Adrenal gland (tissue), 5 donors: ENCODE measurements around the gene TES.

Experiments
- POLR2A ChIP-seq, 2 donors: fragments of 450-650 bp; IDR thresholded peaks; one replicate each; pipeline ENCODE4 v1.6.1; 2017; ENCODE audit warnings: antibody characterized with exemption in 2 of 2, mild to moderate bottlenecking in 2 of 2, moderate library complexity in 1 of 2
- TF ChIP-seq, protein P1 (sequence below), 6 experiments: fragments of 450-650 bp in 4 of 6; fragments of 200-600 bp in 2 of 6; sonication (generic) in 1 of 6; IDR thresholded peaks; 1 replicate in 5 of 6; 2 replicates in 1 of 6; pipeline versions ENCODE4 v1.5.1 to v1.8.0; 2016 to 2021; ENCODE audit warnings: antibody characterized with exemption in 6 of 6, mild to moderate bottlenecking in 2 of 6, moderate library complexity in 1 of 6
- donor health status: DM: no; HTN: no; CAD: no.

DNA sequence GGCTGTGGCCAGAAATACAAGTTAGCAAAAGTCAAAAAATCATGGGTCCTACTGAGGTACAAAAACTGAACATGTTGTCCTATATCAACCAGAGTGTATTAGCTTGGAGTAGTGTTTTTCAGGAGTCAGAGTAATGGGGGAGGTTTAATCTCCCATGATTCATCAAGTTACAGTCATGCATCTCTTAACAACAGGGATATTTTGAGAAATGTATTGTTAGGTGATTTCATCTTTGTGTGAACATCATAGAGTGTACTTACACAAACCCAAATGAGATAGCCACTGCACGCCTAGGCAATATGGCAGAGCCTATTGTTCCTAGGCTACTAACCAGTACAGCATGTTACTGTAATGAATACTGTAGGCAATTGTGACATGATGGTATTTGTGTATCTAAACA, 14.9 kb upstream of the TES start:
- TF ChIP-seq, protein P1, sequence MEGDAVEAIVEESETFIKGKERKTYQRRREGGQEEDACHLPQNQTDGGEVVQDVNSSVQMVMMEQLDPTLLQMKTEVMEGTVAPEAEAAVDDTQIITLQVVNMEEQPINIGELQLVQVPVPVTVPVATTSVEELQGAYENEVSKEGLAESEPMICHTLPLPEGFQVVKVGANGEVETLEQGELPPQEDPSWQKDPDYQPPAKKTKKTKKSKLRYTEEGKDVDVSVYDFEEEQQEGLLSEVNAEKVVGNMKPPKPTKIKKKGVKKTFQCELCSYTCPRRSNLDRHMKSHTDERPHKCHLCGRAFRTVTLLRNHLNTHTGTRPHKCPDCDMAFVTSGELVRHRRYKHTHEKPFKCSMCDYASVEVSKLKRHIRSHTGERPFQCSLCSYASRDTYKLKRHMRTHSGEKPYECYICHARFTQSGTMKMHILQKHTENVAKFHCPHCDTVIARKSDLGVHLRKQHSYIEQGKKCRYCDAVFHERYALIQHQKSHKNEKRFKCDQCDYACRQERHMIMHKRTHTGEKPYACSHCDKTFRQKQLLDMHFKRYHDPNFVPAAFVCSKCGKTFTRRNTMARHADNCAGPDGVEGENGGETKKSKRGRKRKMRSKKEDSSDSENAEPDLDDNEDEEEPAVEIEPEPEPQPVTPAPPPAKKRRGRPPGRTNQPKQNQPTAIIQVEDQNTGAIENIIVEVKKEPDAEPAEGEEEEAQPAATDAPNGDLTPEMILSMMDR (IDR thresholded peaks at IDR 0.05) = no peak
- TF ChIP-seq POLR2A (IDR thresholded peaks at IDR 0.05) = no peak
